Erythroblast (primary cell): ENCODE data around the gene PDK1.

Source experiments
- GATA1 ChIP-seq: IDR thresholded peaks from 2 replicates; pipeline ENCODE4 v1.6.1; 2011; ENCODE audit warnings: low read depth, mild to moderate bottlenecking, control low read depth, low read length, moderate library complexity
- POLR2A ChIP-seq: IDR thresholded peaks from 2 replicates; pipeline ENCODE4 v1.6.1; 2011; ENCODE audit warnings: mild to moderate bottlenecking, low read length

DNA sequence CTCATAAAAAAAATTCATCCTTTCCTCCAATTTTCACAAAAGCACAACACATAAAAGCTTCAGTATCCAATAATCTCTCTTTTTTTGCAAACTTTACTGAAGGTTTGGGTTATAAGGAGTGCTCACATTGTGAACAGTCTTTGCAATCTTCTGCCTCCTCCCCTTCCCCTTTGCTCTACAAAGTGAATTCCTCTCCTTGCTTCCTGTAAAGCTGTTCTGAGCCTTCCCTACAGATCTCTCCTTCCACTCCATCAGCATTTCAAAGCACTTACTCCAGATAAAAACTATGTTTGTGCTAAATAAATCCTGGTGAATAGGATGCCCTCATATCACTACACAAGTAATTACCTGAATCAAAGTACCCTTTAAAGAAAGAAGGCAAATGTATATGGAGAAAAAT lies 4.6 kb upstream of the PDK1 start:
- TF ChIP-seq POLR2A (no peak), GATA1 (no peak)
